H1 (cell line): ENCODE results near the gene MFAP3L. TPM values are rescaled to one million over a fixed set of nuclear protein-coding genes. Genes with fewer than 3 reads are reported as not detected.

Experiments used
- BRCA1 ChIP-seq: IDR thresholded peaks from 2 replicates; pipeline ENCODE4 v1.6.1; 2012; ENCODE audit warnings: low read depth, low read length, improper control_type of control experiment
- CHD7 ChIP-seq: fragments of 300-600 bp; sonication (generic); IDR thresholded peaks from 2 replicates; pipeline ENCODE4 v1.7.1; 2012; ENCODE audit warnings: low read length, moderate library complexity, mild to moderate bottlenecking, inconsistent platforms; ENCODE audit not compliant: insufficient replicate concordance
- SP2 ChIP-seq: IDR thresholded peaks from 2 replicates; pipeline ENCODE4 v1.6.1; 2012; ENCODE audit warnings: mild to moderate bottlenecking, low read length, inconsistent platforms
- polyA plus RNA-seq, 7 experiments: library from polyadenylated mRNA; depleted of rRNA in 3 of 7; stranded (reverse) in 5 of 7; unstranded in 2 of 7; fragments of >200 nt in 5 of 7; fragments of 200-250 nt in 2 of 7; gene quantifications; 1 replicate in 5 of 7; 2 replicates in 1 of 7; 4 replicates in 1 of 7; pipeline versions ENCODE4 v1.2.1 to v1.2.3, GENCODE V29; 2011 to 2013; ENCODE audit warnings: missing spikeins in 2 of 7, mixed read lengths in 2 of 7
- total RNA-seq: library from RNA; stranded (reverse); fragmentation: NEBNext Ultra II Directional; extraction: Animal tissue kit (Norgen Biotek cat#: 25700); gene quantifications from 2 replicates; pipeline ENCODE4 v1.2.1, GENCODE V29; 2021

Gene MFAP3L
- total and polyA plus RNA-seq, 2 of the 8 experiments (the other 6 are each of a cell fraction or from before 2014, with no cell fraction given) = 7.0 to 9.8 TPM

GRCh38 chr4:169993531-169993930 is 32.7 kb downstream of the MFAP3L start (continued):
- TF ChIP-seq CHD7 (no peak), BRCA1 (no peak), SP2 (no peak)
